ENCODE measurements around the gene PWWP2B. TPM values are rescaled to one million over a fixed set of nuclear protein-coding genes. Genes with fewer than 3 reads are reported as not detected.

The PWWP2B gene
- total and polyA plus RNA-seq, 9 of the 15 experiments (the other 6 are each of a cell fraction or from before 2014, with no cell fraction given), result 0.07 to 9.2 (median 1.6) TPM; not detected in 1

GRCh38 chr10:132387764-132388210 is 9.2 kb upstream of the PWWP2B start (continued):
- 0 out of 2 replicates have a peak, but pooled peaks have one; percentile 28 for TF ChIP-seq TFAP4 (CRISPR knock-in tag; IDR thresholded peaks at IDR 0.05; ENCODE audit: borderline replicate concordance)
- TF ChIP-seq ZNF518B (CRISPR knock-in tag; IDR thresholded peaks at IDR 0.05), result no peak
- peak; percentile 25; the same call in 1 of the 2 replicates for TF ChIP-seq KLF16 (IDR thresholded peaks at IDR 0.05)
- TF ChIP-seq EGR1 (conservative IDR thresholded peaks at IDR 0.05), result peak; percentile 70
- TF ChIP-seq ARHGAP35 (IDR thresholded peaks at IDR 0.05; ENCODE audit: partially characterized antibody), result no peak
- no peak for TF ChIP-seq DLX4 (CRISPR knock-in tag; IDR thresholded peaks at IDR 0.05)
- no peak for TF ChIP-seq TAF9B (IDR thresholded peaks at IDR 0.05; ENCODE audit: partially characterized antibody)
- TF ChIP-seq PHF8 (IDR thresholded peaks at IDR 0.05; ENCODE audit: borderline replicate concordance, low read length), result no peak
- TF ChIP-seq CTCFL (IDR thresholded peaks at IDR 0.05; ENCODE audit: borderline replicate concordance, insufficient read depth, low read depth, low read length, poor library complexity, severe bottlenecking), result peak; percentile 32
- TF ChIP-seq REST (IDR thresholded peaks at IDR 0.05; ENCODE audit: borderline replicate concordance), result peak; percentile 53; the same call in 1 of the 2 replicates
- TF ChIP-seq REST (CRISPR knock-in tag; IDR thresholded peaks at IDR 0.05; ENCODE audit: low read depth), result no peak
- no peak for TF ChIP-seq ZNF124 (CRISPR knock-in tag; IDR thresholded peaks at IDR 0.05)

All from K562 (cell line).